Upper lobe of right lung (tissue), 1 donor: ENCODE data around the gene ABCC11. TPM values are rescaled to one million over a fixed set of nuclear protein-coding genes. Genes with fewer than 3 reads are reported as not detected.
"Not testable (repeated sequence)": the region's sequence is repeated elsewhere in the genome, so short reads cannot be mapped to it uniquely, and the experiment has no call there.

Experiments used
- ATAC-seq: fragments of 200-7000 bp; cut with Tn5 transposase; one replicate; pipeline ENCODE4 v1.9.1; 2020; ENCODE audit warnings: mild to moderate bottlenecking, moderate library complexity
- DNase-seq: peaks from one replicate; pipeline ENCODE4 v3.0.0-alpha.2; 2020
- H3K27ac ChIP-seq: fragments of 200-600 bp; one replicate; pipeline ENCODE4 v1.8.0; 2022
- H3K27me3 ChIP-seq: fragments of 200-600 bp; one replicate; pipeline ENCODE4 v1.8.0; 2022; ENCODE audit warnings: mild to moderate bottlenecking
- H3K36me3 ChIP-seq: fragments of 200-600 bp; one replicate; pipeline ENCODE4 v1.8.0; 2022
- H3K4me1 ChIP-seq: fragments of 200-600 bp; one replicate; pipeline ENCODE4 v1.8.0; 2022
- H3K4me3 ChIP-seq: fragments of 200-600 bp; one replicate; pipeline ENCODE4 v1.8.0; 2022; ENCODE audit warnings: mild to moderate bottlenecking
- H3K9me3 ChIP-seq: fragments of 200-600 bp; one replicate; pipeline ENCODE4 v1.8.0; 2022
- intact Hi-C: fragments of 100-400 bp; cut with DNase I; formaldehyde crosslinking; loops from one replicate; pipeline ENCODE4 v1.11.0; 2022
- total RNA-seq: library from RNA; stranded (reverse); fragmentation: NEBNext Ultra II Directional; extraction: Animal tissue kit (Norgen Biotek cat#: 25700); gene quantifications from one replicate; pipeline ENCODE4 v1.2.1, GENCODE V29; 2021
- TF ChIP-seq, protein P1 (sequence below): fragments of 200-600 bp; IDR thresholded peaks from one replicate; pipeline ENCODE4 v1.8.0; 2022; ENCODE audit warnings: antibody characterized with exemption
- donor health status: DM: no; HTN: yes; CAD: no; lungs with severe emphysema.

The ABCC11 gene
- total RNA-seq, 1 donor from 2014 or later = not detected

DNA sequence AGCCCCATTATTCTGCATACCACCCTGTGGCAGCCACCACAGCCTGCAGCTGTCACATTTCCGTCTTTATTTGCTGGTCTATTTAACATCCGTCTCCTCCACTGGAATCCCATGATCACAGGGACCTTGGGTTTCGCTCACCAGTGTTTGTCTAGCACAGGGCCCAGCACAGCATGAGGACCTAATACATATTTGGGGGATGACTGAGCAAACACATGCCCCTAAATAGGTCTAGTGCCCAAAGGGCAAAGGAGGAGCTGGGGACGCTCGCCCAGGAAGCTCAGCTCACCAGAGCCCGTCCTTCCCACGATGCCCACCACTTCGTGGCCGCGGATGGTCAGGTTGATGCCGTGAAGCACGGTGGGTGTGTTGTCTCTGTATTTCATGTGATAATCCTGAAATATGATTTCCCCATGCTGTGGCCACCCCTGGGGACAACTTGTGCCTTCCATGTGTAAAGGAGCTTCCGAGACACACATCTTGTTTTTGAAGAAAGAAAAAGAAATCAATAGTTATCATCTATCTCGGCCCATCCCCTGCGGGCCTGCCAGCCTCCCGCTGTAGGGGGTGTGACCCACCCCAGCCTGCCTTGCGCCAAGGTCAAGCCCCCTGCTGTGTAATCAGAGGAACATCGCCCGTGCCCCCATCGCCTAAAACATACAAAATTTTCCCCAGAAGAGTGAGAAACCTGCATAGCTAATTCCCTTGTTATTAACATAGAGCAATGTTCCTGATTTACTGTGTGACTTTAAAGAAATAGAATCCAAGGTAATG is 70.5 kb downstream of the ABCC11 start:
- Histone ChIP-seq H3K4me1 (no peaks in the 10 kb centered on the region), H3K27me3 (no peaks in the 10 kb centered on the region), H3K36me3 (no peaks in the 10 kb centered on the region), H3K4me3 (no peak overlapping the region), H3K9me3 (no peaks in the 10 kb centered on the region), H3K27ac (no peak overlapping the region)
- TF ChIP-seq, protein P1, sequence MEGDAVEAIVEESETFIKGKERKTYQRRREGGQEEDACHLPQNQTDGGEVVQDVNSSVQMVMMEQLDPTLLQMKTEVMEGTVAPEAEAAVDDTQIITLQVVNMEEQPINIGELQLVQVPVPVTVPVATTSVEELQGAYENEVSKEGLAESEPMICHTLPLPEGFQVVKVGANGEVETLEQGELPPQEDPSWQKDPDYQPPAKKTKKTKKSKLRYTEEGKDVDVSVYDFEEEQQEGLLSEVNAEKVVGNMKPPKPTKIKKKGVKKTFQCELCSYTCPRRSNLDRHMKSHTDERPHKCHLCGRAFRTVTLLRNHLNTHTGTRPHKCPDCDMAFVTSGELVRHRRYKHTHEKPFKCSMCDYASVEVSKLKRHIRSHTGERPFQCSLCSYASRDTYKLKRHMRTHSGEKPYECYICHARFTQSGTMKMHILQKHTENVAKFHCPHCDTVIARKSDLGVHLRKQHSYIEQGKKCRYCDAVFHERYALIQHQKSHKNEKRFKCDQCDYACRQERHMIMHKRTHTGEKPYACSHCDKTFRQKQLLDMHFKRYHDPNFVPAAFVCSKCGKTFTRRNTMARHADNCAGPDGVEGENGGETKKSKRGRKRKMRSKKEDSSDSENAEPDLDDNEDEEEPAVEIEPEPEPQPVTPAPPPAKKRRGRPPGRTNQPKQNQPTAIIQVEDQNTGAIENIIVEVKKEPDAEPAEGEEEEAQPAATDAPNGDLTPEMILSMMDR = no peak
- ATAC-seq (no peak), DNase-seq (no peak)
- intact Hi-C loops = no loop called here

DNA sequence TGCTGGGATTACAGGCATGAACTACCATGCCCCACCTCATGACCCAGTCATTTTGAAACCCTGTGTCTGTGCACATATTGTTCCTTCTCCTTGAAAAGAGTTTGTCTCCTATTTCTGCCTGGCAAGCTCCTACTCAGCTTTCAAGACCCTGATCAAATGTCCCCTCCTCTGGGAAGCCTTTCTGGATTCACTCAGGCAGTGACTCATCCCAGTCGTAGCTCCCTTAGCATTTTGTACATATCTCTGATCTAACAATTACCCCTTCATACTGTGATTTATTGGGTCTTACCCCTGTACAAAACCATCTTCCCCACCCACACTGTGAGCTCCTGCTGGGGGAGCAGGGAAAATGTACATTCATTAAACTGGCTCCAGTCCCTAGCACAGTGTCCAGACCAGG is 73.5 kb downstream of the ABCC11 start:
- H3K27me3 ChIP-seq = no peaks in the 10 kb centered on the region
- H3K36me3 ChIP-seq = no peaks in the 10 kb centered on the region
- no peaks in the 10 kb centered on the region for H3K9me3 ChIP-seq
- intact Hi-C loops = no loop called here
- H3K4me3 ChIP-seq = no peak overlapping the region
- no peaks in the 10 kb centered on the region for H3K4me1 ChIP-seq
- no peak overlapping the region for H3K27ac ChIP-seq
- no peak for ATAC-seq
- TF ChIP-seq, protein P1 = no peak
- DNase-seq = no peak

GRCh38 chr16:48172682-48173081 is 74.7 kb downstream of the ABCC11 start:
- no peaks in the 10 kb centered on the region for H3K9me3 ChIP-seq
- H3K4me1 ChIP-seq = no peaks in the 10 kb centered on the region
- no peak overlapping the region for H3K27ac ChIP-seq
- DNase-seq (no peak), ATAC-seq (no peak)
- H3K27me3 ChIP-seq = no peaks in the 10 kb centered on the region
- H3K36me3 ChIP-seq = no peaks in the 10 kb centered on the region
- intact Hi-C loops = no loop called here
- H3K4me3 ChIP-seq = no peak overlapping the region
- TF ChIP-seq, protein P1 = no peak

DNA sequence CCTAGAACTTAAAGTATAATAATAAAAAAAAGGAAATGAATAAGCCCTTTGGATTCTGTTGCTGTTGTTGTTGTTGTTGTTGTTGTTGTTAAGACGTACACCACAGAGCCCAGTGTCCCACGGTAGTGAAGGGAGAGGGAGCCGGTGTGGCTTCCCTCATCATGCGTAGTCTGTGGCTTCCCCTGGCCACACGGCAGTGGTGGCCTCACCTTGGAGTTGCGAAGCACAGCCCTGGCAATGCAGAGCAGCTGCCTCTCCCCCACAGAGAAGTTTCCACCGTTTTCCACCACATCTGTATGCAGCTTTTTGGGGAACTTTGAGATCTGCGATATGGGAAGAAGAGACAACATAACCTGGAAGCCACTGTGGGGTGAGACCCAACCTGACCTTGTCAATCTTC is 77.4 kb downstream of the ABCC11 start:
- DNase-seq (no peak), ATAC-seq (no peak)
- H3K4me1 ChIP-seq = peaks cover 10% of the 10 kb centered on the region
- no peak overlapping the region for H3K27ac ChIP-seq
- intact Hi-C loops = loop anchor here (10.0 kb wide), 1 partner anchor 1025 kb away; the partner anchor contains the start of gene NETO2
- TF ChIP-seq, protein P1 = no peak
- no peak overlapping the region for H3K4me3 ChIP-seq
- H3K36me3 ChIP-seq = no peaks in the 10 kb centered on the region
- no peaks in the 10 kb centered on the region for H3K9me3 ChIP-seq
- H3K27me3 ChIP-seq = no peaks in the 10 kb centered on the region

DNA sequence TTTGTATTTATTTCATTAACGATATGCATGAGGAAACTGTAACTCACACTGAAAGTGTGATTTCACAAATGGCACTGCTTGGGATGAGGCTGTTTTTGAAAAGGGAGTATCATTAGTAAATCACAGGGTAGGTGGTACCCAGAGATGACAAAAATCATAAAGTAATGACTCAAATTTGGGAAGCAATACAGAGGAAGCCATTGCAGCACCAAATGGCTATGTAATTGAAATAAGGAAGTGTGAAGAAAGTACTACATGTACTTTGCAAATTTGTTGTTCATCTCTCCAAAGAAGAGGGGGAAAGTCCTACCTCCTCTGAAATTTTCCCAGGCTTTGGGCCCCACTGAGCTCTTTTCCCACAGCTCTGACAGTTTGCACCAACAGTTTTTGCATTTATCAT is 79.3 kb downstream of the ABCC11 start:
- Histone ChIP-seq H3K4me3 (no peak overlapping the region), H3K27me3 (no peaks in the 10 kb centered on the region), H3K4me1 (peaks cover 12% of the 10 kb centered on the region), H3K27ac (no peak overlapping the region), H3K36me3 (no peaks in the 10 kb centered on the region), H3K9me3 (no peaks in the 10 kb centered on the region)
- DNase-seq (no peak), ATAC-seq (no peak)
- intact Hi-C loops = loop anchor here (10.0 kb wide), 1 partner anchor 1023 kb away; the partner anchor contains the start of gene NETO2
- TF ChIP-seq, protein P1 = no peak

DNA sequence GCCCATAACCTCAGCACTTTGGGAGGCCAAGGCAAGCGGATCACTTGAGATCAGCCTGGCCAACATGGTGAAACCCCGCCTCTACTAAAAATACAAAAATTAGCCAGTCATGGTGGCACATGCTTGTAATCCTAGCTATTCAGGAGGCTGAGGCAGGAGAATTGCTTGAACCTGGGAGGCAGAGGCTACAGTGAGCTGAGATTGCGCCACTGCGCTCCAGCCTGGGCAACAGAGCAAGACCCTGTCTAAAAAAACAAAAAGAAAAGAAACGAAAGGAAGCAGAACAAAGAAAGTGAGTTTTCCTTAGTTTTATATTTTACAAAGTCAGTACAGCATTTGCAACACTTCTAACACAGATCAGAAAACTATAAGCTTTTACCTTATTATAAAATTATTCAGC is 80.7 kb downstream of the ABCC11 start:
- intact Hi-C loops = loop anchor here (10.0 kb wide), 1 partner anchor 1022 kb away; the partner anchor contains the start of gene NETO2

More for the DNA sequence above, 80.7 kb downstream of the ABCC11 start:
- H3K4me1 ChIP-seq = peaks cover 12% of the 10 kb centered on the region
- not testable (repeated sequence) for H3K9me3 ChIP-seq, H3K4me3 ChIP-seq, H3K36me3 ChIP-seq, H3K27me3 ChIP-seq, DNase-seq, H3K27ac ChIP-seq, ATAC-seq
